ENCODE data around the gene ELOVL2. TPM values are rescaled to one million over a fixed set of nuclear protein-coding genes. Genes with fewer than 3 reads are reported as not detected.

ELOVL2 gene
- polyA plus RNA-seq, 1 donor from 2014 or later, result not detected

DNA sequence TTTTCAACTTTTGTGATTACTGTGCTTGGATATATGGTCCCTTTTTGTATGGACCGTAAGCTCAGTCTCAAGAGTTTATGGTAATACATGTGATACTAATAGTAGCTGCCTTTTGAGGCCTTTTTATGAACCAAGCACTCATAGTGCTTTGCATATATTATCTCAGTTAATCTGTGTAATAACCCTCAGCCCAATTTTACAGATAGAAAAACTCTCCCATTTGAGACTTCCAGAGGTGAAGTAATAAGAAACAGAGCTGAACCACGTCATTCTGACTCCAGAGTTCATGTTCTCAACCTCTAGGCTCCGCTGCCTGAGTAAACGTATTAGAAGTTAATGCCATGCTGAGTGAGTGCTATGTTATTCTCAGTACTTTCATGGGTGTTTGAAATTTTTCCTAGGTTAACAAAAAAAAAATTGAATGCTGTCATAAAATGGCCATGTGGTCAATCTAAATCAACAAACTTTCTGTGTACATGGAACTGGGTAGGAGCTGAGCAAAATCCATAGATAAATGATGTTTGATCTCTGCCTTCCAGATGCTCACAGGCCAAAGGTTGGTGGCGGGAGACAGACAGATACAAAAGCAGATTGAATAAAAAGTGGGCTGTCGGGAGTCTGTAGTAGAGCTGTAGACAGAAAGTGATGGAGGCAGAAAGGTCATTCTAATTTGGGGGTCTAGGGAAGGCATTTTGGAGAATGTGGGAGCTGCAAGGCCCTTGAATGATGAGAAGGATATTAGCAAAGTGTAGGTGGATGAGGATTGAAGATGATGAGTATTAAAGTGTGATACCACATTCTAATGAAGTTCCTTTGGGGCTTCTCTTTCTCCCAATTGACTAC is 22.6 kb upstream of the ELOVL2 start:
- Mint-ChIP-seq H3K27me3 (peaks cover 3% of the 10 kb centered on the region), H3K27ac (no peak overlapping the region), H3K36me3 (no peaks in the 10 kb centered on the region)

DNA sequence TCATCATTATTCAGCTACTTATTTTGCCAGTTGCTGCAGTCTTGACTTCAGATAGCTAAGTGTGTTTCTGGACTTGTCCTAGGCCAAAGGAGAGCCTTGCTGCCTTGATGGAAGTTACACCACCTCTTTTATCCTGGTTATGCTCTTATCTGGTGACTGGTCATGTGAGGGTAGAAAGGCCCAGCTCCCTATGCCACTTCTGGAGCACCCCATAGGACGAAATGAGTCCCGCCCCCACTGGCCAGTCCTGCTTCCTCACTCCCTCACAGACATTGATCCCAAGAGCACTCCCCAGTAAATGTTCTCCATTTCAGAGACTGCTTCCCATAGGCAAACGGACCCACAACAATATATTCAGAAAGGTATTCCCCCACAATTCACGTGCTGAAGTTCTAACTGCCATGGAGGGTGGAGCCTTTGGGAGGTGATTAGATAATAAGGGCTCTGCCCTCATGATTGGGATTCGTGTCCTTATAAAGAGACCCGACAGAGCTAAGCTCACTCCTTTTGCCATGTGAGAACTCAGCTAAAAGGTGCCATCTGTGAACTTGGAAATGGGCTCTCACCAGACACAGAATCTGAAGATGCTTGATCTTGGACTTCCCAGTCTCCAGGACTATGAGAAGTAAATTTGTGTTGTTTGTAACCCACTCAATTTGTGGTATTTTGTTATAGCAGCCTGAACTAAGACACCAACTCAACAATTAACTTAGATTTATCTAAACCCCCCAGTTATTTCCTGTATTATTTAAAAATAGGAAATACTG is 21.5 kb upstream of the ELOVL2 start:
- Mint-ChIP-seq H3K27ac (no peak overlapping the region), H3K4me1 (no peaks in the 10 kb centered on the region), H3K36me3 (no peaks in the 10 kb centered on the region), H3K4me3 (no peak overlapping the region), H3K9me3 (no peaks in the 10 kb centered on the region), H3K27me3 (peaks cover 7% of the 10 kb centered on the region)

More for the DNA sequence above, 22.6 kb upstream of the ELOVL2 start:
- no peaks in the 10 kb centered on the region for H3K9me3 Mint-ChIP-seq
- H3K4me1 Mint-ChIP-seq, result no peaks in the 10 kb centered on the region
- H3K4me3 Mint-ChIP-seq, result no peak overlapping the region

DNA sequence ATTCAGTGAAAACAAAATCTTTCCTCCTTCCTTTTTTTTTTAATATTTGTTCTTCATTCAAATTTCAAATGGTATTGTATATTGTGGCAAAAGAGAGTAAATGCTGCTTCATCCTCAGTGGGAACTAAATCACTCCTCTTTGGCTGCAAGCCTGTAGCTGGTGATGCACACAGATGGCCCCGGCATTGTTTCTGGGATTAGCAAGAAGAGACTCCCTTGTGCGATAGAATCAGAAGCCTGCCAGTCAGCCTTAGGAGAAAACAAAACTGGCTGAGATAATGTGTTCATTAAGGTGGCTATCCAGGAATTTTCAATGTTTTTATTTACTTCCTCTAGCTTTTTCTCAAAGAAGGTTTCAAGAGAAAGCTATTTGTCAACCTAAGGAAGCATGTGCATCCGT is 20.7 kb upstream of the ELOVL2 start:
- Mint-ChIP-seq H3K4me1 (no peaks in the 10 kb centered on the region), H3K4me3 (no peak overlapping the region), H3K27ac (no peak overlapping the region), H3K9me3 (no peaks in the 10 kb centered on the region), H3K36me3 (no peaks in the 10 kb centered on the region), H3K27me3 (peaks cover 7% of the 10 kb centered on the region)

DNA sequence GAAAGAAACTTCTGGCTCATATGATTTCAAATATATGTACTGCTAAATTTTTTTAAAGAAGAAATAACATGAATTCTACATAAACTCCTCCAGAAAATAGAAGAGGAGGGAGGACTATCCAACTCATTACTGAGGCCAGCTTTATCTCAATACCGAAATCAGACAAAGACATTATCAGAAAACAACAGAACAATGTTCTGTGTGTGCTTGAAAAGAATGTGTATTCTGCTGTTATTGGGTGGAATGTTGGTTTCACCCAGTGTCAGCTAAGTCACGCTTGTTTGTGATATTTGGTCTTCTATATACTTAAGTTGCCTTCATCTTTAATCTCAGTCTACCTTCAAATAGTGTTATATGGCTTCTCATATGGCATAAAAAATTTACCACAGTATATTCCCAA is 18.6 kb upstream of the ELOVL2 start:
- Mint-ChIP-seq H3K36me3 (no peaks in the 10 kb centered on the region), H3K27ac (no peak overlapping the region), H3K27me3 (peaks cover 6% of the 10 kb centered on the region)

DNA sequence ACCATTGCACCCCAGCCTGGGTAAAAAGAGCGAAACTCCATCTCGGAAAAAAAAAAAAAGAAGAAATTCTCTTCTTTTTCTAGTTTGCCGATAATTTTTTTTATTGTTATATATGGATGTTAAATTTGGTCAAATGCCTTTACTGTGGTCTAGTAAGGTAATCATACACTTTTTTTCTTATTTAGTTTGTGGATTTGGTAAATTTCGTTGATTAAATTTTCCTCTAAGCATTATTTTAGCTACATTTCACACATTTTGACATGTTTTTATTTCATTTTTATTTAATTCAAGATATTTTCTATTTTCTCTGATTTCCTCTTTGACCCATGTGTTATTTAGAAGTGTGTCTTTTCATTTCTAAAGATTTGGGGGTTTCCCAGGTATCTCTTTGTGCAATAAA is 18.0 kb upstream of the ELOVL2 start:
- Mint-ChIP-seq H3K36me3 (no peaks in the 10 kb centered on the region), H3K4me1 (no peaks in the 10 kb centered on the region), H3K4me3 (no peak overlapping the region), H3K27ac (no peak overlapping the region), H3K9me3 (no peaks in the 10 kb centered on the region), H3K27me3 (peaks cover 6% of the 10 kb centered on the region)

More for the DNA sequence above, 18.6 kb upstream of the ELOVL2 start:
- H3K4me1 Mint-ChIP-seq, result no peaks in the 10 kb centered on the region
- no peaks in the 10 kb centered on the region for H3K9me3 Mint-ChIP-seq
- no peak overlapping the region for H3K4me3 Mint-ChIP-seq

DNA sequence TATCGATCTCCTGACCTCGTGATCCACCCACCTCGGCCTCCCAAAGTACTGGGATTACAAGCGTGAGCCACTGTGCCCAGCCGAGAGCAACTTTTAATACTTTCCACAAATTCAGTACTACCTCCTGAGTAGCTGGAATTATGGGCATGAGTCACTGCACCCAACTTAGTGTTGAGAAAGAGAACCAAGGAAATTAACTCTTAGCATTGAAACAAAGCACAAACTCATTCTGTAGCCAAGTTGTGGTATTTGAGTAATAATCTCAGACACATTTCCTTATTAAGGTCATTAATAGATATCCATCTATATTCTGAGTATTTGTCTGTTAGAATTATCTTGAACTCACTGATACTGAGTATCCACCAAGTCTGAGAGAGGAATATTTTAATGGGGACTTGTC is 14.3 kb upstream of the ELOVL2 start:
- Mint-ChIP-seq H3K4me1 (no peaks in the 10 kb centered on the region), H3K9me3 (no peaks in the 10 kb centered on the region), H3K4me3 (no peak overlapping the region), H3K27ac (no peak overlapping the region), H3K27me3 (peaks cover 9% of the 10 kb centered on the region), H3K36me3 (no peaks in the 10 kb centered on the region)

DNA sequence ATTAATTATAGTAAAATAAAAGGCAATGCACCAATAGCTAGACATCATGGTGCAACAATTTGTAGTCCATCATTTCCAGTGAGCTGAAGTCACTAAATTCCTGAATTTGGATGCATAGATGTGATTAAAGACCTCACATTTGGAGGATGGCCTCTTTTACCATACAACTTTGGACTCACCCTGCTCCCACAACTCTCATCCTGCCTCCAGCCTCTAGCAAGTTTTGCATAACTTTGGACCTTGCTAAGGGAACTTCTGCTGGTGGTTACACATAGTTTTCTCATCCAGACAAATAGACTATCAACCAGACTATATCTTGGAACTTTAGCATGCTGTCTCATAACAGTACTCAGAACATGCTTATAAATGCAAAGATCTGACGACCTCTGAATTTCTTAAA is 12.8 kb upstream of the ELOVL2 start:
- Mint-ChIP-seq H3K4me1 (no peaks in the 10 kb centered on the region), H3K27ac (no peak overlapping the region), H3K36me3 (no peaks in the 10 kb centered on the region), H3K27me3 (peaks cover 15% of the 10 kb centered on the region), H3K4me3 (no peak overlapping the region), H3K9me3 (no peaks in the 10 kb centered on the region)

DNA sequence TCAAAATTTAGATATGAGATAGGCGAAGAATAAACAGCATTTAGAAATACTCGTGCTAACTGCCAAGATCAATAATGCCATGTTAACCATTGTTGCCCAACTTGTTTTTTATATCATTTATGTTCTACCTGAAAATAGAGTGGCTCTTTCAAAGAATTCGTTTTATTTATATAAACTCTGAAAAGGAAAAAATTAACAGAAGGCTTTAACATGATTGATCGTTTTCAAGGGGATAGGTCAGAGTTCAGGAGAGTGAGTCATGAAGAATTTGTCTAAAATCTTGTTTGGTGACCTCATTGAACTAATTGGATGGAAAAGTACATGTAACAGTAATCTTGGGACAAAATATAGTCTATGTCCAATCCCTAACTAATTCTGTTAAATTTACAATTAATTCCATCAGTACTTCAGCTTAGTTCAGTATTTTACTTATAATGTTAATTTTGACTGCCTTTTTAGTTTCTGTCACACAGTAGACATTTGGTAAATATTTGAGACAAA is 11.1 kb upstream of the ELOVL2 start:
- Mint-ChIP-seq H3K27me3 (peaks cover 16% of the 10 kb centered on the region), H3K4me1 (no peaks in the 10 kb centered on the region), H3K27ac (no peak overlapping the region), H3K4me3 (no peak overlapping the region), H3K36me3 (no peaks in the 10 kb centered on the region), H3K9me3 (no peaks in the 10 kb centered on the region)

DNA sequence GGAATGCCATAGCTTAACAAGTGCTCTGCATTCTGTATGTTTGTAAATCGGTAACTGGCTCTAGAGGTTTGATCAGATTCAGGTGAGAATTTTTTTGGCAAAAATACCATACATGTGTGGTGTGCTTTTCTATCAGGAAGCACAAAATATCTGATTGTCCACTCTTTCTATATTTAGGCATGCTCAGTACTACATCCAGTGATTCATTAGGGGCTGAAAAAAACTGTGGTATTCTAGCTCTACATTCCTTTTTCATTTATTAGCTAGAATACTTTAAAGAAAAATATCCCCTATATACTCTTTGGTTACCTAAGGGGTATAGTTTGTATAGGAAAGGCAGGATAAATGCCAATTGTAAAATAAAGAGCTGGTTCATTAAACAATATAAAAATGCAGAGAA is 10.6 kb upstream of the ELOVL2 start:
- Mint-ChIP-seq H3K27me3 (peaks cover 18% of the 10 kb centered on the region), H3K4me3 (no peak overlapping the region), H3K9me3 (no peaks in the 10 kb centered on the region), H3K4me1 (no peaks in the 10 kb centered on the region), H3K27ac (no peak overlapping the region), H3K36me3 (no peaks in the 10 kb centered on the region)

DNA sequence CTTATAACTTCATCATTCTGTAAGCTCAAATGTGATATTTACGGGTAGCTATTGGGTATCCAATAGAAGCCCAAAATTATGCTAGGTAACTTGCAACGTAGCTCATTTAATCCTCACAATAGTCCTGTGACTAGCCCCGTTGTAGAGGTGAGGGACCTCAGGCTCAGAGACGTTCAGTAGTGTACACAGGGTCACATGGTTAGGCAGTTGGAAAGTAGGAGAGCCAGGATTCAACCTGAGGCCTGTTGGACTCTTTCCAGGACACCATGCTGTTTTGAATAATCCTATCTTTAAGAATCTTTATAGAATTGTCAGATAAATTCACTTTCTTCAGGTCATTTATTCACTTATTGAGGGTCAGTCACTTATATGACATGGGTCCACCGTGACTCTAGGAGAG is 9.2 kb upstream of the ELOVL2 start:
- Mint-ChIP-seq H3K4me3 (no peak overlapping the region), H3K27me3 (peaks cover 27% of the 10 kb centered on the region), H3K36me3 (no peaks in the 10 kb centered on the region), H3K9me3 (no peaks in the 10 kb centered on the region), H3K27ac (no peak overlapping the region), H3K4me1 (no peaks in the 10 kb centered on the region)

DNA sequence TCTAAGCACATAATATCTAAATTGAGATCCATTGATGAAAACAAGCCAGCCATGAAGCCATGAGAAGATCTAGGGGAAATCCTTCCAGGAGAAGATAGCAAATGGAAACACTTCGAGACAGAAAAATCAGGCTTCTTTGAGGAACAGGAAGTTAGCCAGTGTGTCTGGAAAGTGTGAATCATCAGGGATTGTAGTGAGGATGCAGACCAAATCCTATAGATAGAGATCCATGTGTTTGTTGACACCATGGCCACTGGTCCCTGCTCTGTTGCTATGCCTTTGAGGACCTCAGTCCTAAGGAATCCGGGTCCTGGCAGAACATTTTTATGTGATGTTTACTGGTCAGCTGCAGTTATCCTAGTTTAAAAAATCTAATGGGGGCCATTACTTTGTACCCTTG is 6.6 kb upstream of the ELOVL2 start:
- no peaks in the 10 kb centered on the region for H3K4me1 Mint-ChIP-seq
- H3K9me3 Mint-ChIP-seq, result no peaks in the 10 kb centered on the region
- peaks cover 33% of the 10 kb centered on the region for H3K27me3 Mint-ChIP-seq
- no peak overlapping the region for H3K27ac Mint-ChIP-seq
- H3K4me3 Mint-ChIP-seq, result no peak overlapping the region
- H3K36me3 Mint-ChIP-seq, result no peaks in the 10 kb centered on the region

DNA sequence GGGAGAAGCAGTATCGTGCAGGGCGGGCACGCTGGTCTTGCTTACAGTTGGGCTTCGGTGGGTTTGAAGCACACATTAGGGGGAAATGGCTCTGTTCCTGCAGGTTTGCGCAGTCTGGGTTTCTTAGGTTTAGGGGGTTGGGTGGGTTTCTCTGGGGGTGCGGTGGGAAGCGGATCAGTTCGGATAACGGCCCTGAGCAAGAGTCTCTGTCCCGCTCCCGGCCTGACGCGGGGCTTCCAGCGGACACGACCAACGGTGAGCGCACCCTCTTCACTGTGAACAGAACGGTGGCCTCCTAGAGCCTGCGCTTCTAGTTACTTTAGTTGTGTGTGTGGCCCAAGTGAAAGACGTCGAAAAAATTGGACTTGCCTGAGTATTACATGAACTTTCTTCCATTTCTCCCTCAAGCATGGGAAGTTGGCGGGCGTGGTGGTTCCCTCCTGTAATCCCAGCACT is 635 bp upstream of the ELOVL2 start:
- H3K4me1 Mint-ChIP-seq, result peaks cover 0 to 12% (median 2%) of the 10 kb centered on the region in 3 donors
- H3K36me3 Mint-ChIP-seq, result no peaks in the 10 kb centered on the region
- H3K27ac Mint-ChIP-seq, result peak overlapping the region in 1 of 3 donors; percentile 83
- H3K27me3 Mint-ChIP-seq, result peaks cover 42% of the 10 kb centered on the region
- peak overlapping the region; percentile 60 to 93 (median 81) for H3K4me3 Mint-ChIP-seq
- H3K9me3 Mint-ChIP-seq, result no peaks in the 10 kb centered on the region

DNA sequence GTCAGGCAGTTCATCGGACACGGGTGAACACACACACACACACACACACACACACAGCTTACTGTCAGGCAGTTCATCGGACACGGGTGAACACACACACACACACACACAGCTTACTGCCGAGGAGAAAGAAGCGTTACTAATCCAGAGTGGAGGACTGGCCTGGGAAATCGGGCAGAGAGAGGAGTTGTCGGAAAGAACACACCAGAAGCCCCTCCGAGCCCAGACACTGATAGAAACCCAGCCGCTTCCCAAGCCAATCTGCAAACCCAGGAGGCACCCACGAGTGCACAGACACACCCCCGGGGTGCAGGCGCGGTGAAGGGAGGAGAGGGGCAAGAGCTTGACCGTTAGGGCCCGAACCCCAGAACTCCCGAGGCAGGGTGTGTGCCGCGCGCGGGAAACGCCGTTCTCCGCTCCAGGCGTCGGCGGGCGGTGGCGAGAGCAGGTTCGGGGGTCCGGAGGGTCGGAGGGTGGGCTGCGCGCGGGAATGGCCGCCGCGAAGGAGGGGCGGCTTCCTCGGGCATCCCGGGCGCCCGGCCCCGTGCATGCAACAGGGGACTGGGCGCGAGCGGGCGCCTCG is 636 bp downstream of the ELOVL2 start:
- no peaks in the 10 kb centered on the region for H3K36me3 Mint-ChIP-seq
- no peaks in the 10 kb centered on the region for H3K9me3 Mint-ChIP-seq
- peaks cover 0 to 12% (median 2%) of the 10 kb centered on the region in 3 donors for H3K4me1 Mint-ChIP-seq
- H3K27ac Mint-ChIP-seq, result peak overlapping the region in 2 of 3 donors; percentile 4 to 67
- H3K27me3 Mint-ChIP-seq, result peaks cover 33% of the 10 kb centered on the region
- H3K4me3 Mint-ChIP-seq, result peak overlapping the region; percentile 55 to 94 (median 84)

DNA sequence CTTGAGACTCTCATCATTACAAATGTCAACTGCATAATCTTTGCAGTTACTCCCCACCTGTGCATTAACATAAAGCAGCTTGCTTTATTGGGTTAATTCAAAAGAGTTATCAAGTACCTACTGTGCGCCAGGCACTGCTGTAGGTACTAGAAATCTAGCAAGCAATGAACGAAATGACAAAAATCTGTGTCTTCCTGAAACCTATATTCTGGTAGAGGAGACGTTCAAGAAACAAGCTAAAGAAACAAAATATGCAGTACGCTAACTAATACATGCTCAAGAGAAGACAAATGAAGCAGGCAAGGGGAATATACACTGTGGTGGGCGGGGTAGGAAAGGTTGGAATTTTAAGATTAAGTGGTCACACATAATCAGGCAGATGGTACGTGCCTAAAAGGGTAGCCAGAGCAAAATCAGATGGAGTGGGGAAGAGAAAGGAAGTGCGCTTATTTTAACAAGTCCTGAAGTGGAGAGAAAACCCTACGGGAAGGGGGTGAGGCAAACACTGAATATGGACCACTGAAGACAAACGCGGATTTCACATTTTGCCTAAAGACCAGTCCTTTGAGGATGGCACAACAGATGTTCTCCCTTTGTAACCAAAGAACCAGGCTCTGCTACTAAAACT is 1.2 kb downstream of the ELOVL2 start:
- H3K36me3 Mint-ChIP-seq, result no peaks in the 10 kb centered on the region
- peak overlapping the region; percentile 55 to 94 (median 84) for H3K4me3 Mint-ChIP-seq
- H3K27ac Mint-ChIP-seq, result peak overlapping the region in 2 of 3 donors; percentile 4 to 67
- peaks cover 0 to 12% (median 2%) of the 10 kb centered on the region in 3 donors for H3K4me1 Mint-ChIP-seq
- H3K9me3 Mint-ChIP-seq, result no peaks in the 10 kb centered on the region
- peaks cover 33% of the 10 kb centered on the region for H3K27me3 Mint-ChIP-seq

All from IgD-negative memory B cell (primary cell).